Measurements from ENCODE around the gene ENPP6.

DNA sequence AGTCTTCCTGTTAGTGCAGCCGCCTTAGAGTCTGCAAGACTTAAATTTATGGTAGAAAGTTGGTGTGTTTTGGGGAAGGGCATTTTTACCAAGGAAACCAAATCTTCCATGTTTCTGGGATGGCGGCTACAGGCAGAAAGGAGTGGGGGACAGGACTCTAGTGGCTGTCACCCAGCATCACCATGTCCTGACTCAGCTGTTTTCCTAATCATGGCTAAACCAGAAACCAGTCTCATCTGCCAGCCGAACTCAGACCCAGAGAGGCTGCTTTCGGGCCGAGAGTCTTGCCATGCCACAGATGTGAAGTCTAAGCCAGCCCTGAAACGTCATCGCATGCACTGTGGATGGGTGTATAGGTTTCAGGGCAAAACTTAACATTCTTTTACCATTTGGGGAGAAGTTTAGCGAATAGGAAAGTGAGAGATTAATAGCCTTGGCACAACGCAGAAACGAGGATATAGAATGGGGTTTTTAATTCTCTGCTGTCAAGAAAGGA, 109.6 kb downstream of the ENPP6 start:
- TF ChIP-seq, protein P1, sequence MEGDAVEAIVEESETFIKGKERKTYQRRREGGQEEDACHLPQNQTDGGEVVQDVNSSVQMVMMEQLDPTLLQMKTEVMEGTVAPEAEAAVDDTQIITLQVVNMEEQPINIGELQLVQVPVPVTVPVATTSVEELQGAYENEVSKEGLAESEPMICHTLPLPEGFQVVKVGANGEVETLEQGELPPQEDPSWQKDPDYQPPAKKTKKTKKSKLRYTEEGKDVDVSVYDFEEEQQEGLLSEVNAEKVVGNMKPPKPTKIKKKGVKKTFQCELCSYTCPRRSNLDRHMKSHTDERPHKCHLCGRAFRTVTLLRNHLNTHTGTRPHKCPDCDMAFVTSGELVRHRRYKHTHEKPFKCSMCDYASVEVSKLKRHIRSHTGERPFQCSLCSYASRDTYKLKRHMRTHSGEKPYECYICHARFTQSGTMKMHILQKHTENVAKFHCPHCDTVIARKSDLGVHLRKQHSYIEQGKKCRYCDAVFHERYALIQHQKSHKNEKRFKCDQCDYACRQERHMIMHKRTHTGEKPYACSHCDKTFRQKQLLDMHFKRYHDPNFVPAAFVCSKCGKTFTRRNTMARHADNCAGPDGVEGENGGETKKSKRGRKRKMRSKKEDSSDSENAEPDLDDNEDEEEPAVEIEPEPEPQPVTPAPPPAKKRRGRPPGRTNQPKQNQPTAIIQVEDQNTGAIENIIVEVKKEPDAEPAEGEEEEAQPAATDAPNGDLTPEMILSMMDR (IDR thresholded peaks at IDR 0.05; ENCODE audit: low read length): no peak
- TF ChIP-seq EZH2 (IDR thresholded peaks at IDR 0.05; ENCODE audit: borderline replicate concordance, low read length): no peak
